Neural cell (in vitro differentiated cells): ENCODE data around the gene STX8. TPM values are rescaled to one million over a fixed set of nuclear protein-coding genes. Genes with fewer than 3 reads are reported as not detected.

Experiments used
- H2AFZ ChIP-seq: fragments of 200-600, 300-800 bp; sonication (generic), shearing (Covaris generic); 2 replicates; pipeline ENCODE4 v1.6.0; 2014; ENCODE audit warnings: low read depth, mild to moderate bottlenecking, antibody characterized with exemption, low read length, moderate library complexity
- H3F3A ChIP-seq: fragments of 200-600 bp; shearing (Covaris generic); 2 replicates; pipeline ENCODE4 v1.6.1; 2016; ENCODE audit warnings: mild to moderate bottlenecking, moderate library complexity, mixed read lengths, antibody characterized with exemption, low read length; ENCODE audit not compliant: insufficient read depth, poor library complexity, severe bottlenecking
- H3K27ac ChIP-seq: fragments of 200-600, 300-800 bp; sonication (generic), shearing (Covaris generic); 2 replicates; pipeline ENCODE4 v1.5.1; 2014; ENCODE audit warnings: mild to moderate bottlenecking, low read length, moderate library complexity
- H3K27me3 ChIP-seq: fragments of 300-800, 200-600 bp; sonication (generic), shearing (Covaris generic); 2 replicates; pipeline ENCODE4 v1.6.0; 2014; ENCODE audit warnings: mild to moderate bottlenecking, low read depth, low read length, moderate library complexity; ENCODE audit not compliant: insufficient read depth
- H3K36me3 ChIP-seq: fragments of 300-800, 200-600 bp; sonication (generic), shearing (Covaris generic); 2 replicates; pipeline ENCODE4 v1.5.1; 2014; ENCODE audit warnings: mild to moderate bottlenecking, antibody characterized with exemption, low read length, moderate library complexity; ENCODE audit not compliant: insufficient read depth
- H3K4me2 ChIP-seq: fragments of 300-800, 200-600 bp; sonication (generic), shearing (Covaris generic); 2 replicates; pipeline ENCODE4 v1.6.0; 2014; ENCODE audit warnings: mild to moderate bottlenecking, low read length
- H3K4me3 ChIP-seq: fragments of 300-800, 200-600 bp; sonication (generic), shearing (Covaris generic); 2 replicates; pipeline ENCODE4 v1.5.1; 2014; ENCODE audit warnings: mild to moderate bottlenecking, low read length, moderate library complexity
- H3K79me2 ChIP-seq: fragments of 200-600 bp; shearing (Covaris generic); replicated peaks from 2 replicates; pipeline ENCODE4 v1.6.0; 2014; ENCODE audit warnings: mild to moderate bottlenecking, low read length, moderate library complexity; ENCODE audit not compliant: insufficient read depth
- H3K9ac ChIP-seq: fragments of 300-800, 200-600 bp; sonication (generic), shearing (Covaris generic); 2 replicates; pipeline ENCODE4 v1.6.1; 2016; ENCODE audit warnings: mild to moderate bottlenecking, low read length, mixed read lengths
- H3K9me2 ChIP-seq: fragments of 200-600 bp; shearing (Covaris generic); 2 replicates; pipeline ENCODE4 v1.6.1; 2016; ENCODE audit warnings: mild to moderate bottlenecking, low read length, mixed read lengths; ENCODE audit not compliant: insufficient read depth
- H3K9me3 ChIP-seq: fragments of 200-600, 300-800 bp; sonication (generic), shearing (Covaris generic); 2 replicates; pipeline ENCODE4 v1.6.1; 2016; ENCODE audit warnings: mild to moderate bottlenecking, mixed run types, low read length, moderate library complexity, mixed read lengths
- H4K20me1 ChIP-seq: fragments of 200-600 bp; shearing (Covaris generic); 2 replicates; pipeline ENCODE4 v1.6.1; 2016; ENCODE audit warnings: mild to moderate bottlenecking, mixed run types; ENCODE audit not compliant: insufficient read depth
- CTCF ChIP-seq: fragments of 450-650 bp; IDR thresholded peaks from 2 replicates; pipeline ENCODE4 v1.5.1; 2014; ENCODE audit warnings: antibody characterized with exemption, mild to moderate bottlenecking, moderate library complexity; ENCODE audit not compliant: poor library complexity, severe bottlenecking
- EP300 ChIP-seq: fragments of 450-650 bp; conservative IDR thresholded peaks from 2 replicates; pipeline ENCODE4 v1.6.1; 2014; ENCODE audit warnings: antibody characterized with exemption, mild to moderate bottlenecking, moderate library complexity; ENCODE audit not compliant: poor library complexity, severe bottlenecking
- EZH2 ChIP-seq: fragments of 200-600, 300-800 bp; shearing (Covaris generic), sonication (generic); IDR thresholded peaks from 2 replicates; pipeline ENCODE4 v1.6.1; 2014; ENCODE audit warnings: antibody characterized with exemption, low read length, borderline replicate concordance, mild to moderate bottlenecking; ENCODE audit not compliant: insufficient read depth, poor library complexity, severe bottlenecking
- MXI1 ChIP-seq: fragments of 450-650 bp; conservative IDR thresholded peaks from 2 replicates; pipeline ENCODE4 v1.6.1; 2014; ENCODE audit warnings: antibody characterized with exemption, mild to moderate bottlenecking; ENCODE audit not compliant: poor library complexity, severe bottlenecking
- POLR2AphosphoS5 ChIP-seq: IDR thresholded peaks from 2 replicates; pipeline ENCODE4 v1.6.1; 2012
- RAD21 ChIP-seq: fragments of 450-650 bp; conservative IDR thresholded peaks from 2 replicates; pipeline ENCODE4 v1.6.1; 2014; ENCODE audit warnings: antibody characterized with exemption, mild to moderate bottlenecking, moderate library complexity
- REST ChIP-seq: IDR thresholded peaks from 2 replicates; pipeline ENCODE4 v1.6.1; 2012; ENCODE audit warnings: borderline replicate concordance
- SMC3 ChIP-seq: fragments of 450-650 bp; conservative IDR thresholded peaks from 2 replicates; pipeline ENCODE4 v1.6.1; 2014; ENCODE audit warnings: antibody characterized with exemption, mild to moderate bottlenecking, moderate library complexity; ENCODE audit not compliant: poor library complexity
- TAF1 ChIP-seq: IDR thresholded peaks from 2 replicates; pipeline ENCODE4 v1.6.1; 2012; ENCODE audit warnings: low read depth
- polyA plus RNA-seq: library from polyadenylated mRNA; depleted of rRNA; stranded (reverse); fragments of >200 nt; gene quantifications from 2 replicates; pipeline ENCODE4 v1.2.3, GENCODE V29; 2014

STX8 gene
- polyA plus RNA-seq, 1 donor from 2014 or later = 100 TPM

DNA sequence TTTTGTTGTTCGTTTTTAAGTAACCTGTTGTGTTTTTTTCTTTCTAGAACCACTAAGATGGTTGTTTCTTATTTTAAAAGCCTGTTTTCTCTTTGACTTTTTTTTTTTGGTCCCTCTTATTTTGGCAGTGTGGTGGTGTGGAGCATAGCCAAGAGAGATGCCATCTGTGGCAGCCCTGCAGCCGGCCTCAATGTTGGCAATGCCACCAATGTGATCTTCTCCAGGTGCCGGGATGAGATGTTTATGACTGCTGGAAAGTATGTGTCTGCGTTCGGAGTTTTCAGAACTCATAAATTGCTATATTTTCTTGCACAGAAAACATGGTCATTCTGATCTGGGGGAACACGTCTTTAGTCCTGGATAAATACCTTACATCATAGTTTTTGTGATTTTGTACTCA, 18.4 kb upstream of the STX8 start:
- no peak for TF ChIP-seq SMC3
- TF ChIP-seq TAF1 = no peak
- TF ChIP-seq MXI1 = no peak
- TF ChIP-seq REST = no peak
- no peak for TF ChIP-seq RAD21
- no peaks in the 10 kb centered on the region for H3K9me3 ChIP-seq
- no peaks in the 10 kb centered on the region for H4K20me1 ChIP-seq
- H3F3A ChIP-seq = no peaks in the 10 kb centered on the region
- H3K4me2 ChIP-seq = no peak overlapping the region
- no peak overlapping the region for H3K27ac ChIP-seq
- no peak overlapping the region for H3K9ac ChIP-seq
- H3K4me3 ChIP-seq = no peak overlapping the region
- H3K27me3 ChIP-seq = no peaks in the 10 kb centered on the region
- no peaks in the 10 kb centered on the region for H3K79me2 ChIP-seq
- H2AFZ ChIP-seq = no peak overlapping the region
- no peaks in the 10 kb centered on the region for H3K36me3 ChIP-seq
- H3K9me2 ChIP-seq = no peaks in the 10 kb centered on the region

- Histone ChIP-seq H3K27me3 (no peaks in the 10 kb centered on the region), H4K20me1 (no peaks in the 10 kb centered on the region), H3K27ac (no peak overlapping the region), H3K9me2 (no peaks in the 10 kb centered on the region), H3F3A (no peaks in the 10 kb centered on the region), H3K4me3 (no peak overlapping the region), H3K9me3 (no peaks in the 10 kb centered on the region), H3K9ac (no peak overlapping the region), H3K36me3 (no peaks in the 10 kb centered on the region), H3K4me2 (no peak overlapping the region), H2AFZ (no peak overlapping the region), H3K79me2 (no peaks in the 10 kb centered on the region)
- TF ChIP-seq POLR2AphosphoS5 (no peak), EP300 (no peak), EZH2 (no peak), RAD21 (no peak), TAF1 (no peak), MXI1 (no peak), CTCF (no peak), REST (no peak), SMC3 (no peak)
Observed at GRCh38 chr17:9587969-9588656, 12.5 kb upstream of the STX8 start.
